Glutamatergic neuron (in vitro differentiated cells): ENCODE data around the gene IARS1. TPM values are rescaled to one million over a fixed set of nuclear protein-coding genes. Genes with fewer than 3 reads are reported as not detected.

ENCODE experiments used
- DNase-seq: peaks from one replicate; pipeline ENCODE4 v3.0.0; 2022
- H3K27ac Mint-ChIP-seq: one replicate; pipeline ENCODE4 v1.8.0; 2020; ENCODE audit warnings: mild to moderate bottlenecking, mixed read lengths, inconsistent platforms; ENCODE audit not compliant: unreplicated experiment
- H3K27me3 Mint-ChIP-seq: one replicate; pipeline ENCODE4 v1.8.0; 2020; ENCODE audit warnings: mild to moderate bottlenecking, moderate library complexity, mixed read lengths, inconsistent platforms; ENCODE audit not compliant: unreplicated experiment
- H3K36me3 Mint-ChIP-seq: one replicate; pipeline ENCODE4 v1.8.0; 2020; ENCODE audit warnings: mild to moderate bottlenecking, mixed read lengths, inconsistent platforms; ENCODE audit not compliant: unreplicated experiment
- H3K4me1 Mint-ChIP-seq: one replicate; pipeline ENCODE4 v1.8.0; 2020; ENCODE audit warnings: mild to moderate bottlenecking, low read depth, mixed read lengths, inconsistent platforms; ENCODE audit not compliant: unreplicated experiment
- H3K4me3 Mint-ChIP-seq: one replicate; pipeline ENCODE4 v1.8.0; 2020; ENCODE audit warnings: mild to moderate bottlenecking, mixed read lengths, inconsistent platforms; ENCODE audit not compliant: unreplicated experiment
- H3K9me3 Mint-ChIP-seq: one replicate; pipeline ENCODE4 v1.8.0; 2020; ENCODE audit warnings: mild to moderate bottlenecking, moderate library complexity, mixed read lengths, inconsistent platforms; ENCODE audit not compliant: unreplicated experiment
- CTCF ChIP-seq: fragments of 200-600 bp; sonication (generic); IDR thresholded peaks from one replicate; pipeline ENCODE4 v1.5.0; 2021; ENCODE audit not compliant: partially characterized antibody, unreplicated experiment
- total RNA-seq: library from RNA; stranded (reverse); fragmentation: NEBNext Ultra II Directional; extraction: Animal tissue kit (Norgen Biotek cat#: 25700); gene quantifications from one replicate; pipeline ENCODE4 v1.2.1, GENCODE V29; 2021; ENCODE audit not compliant: unreplicated experiment

IARS1 gene
- total RNA-seq, 1 donor from 2014 or later: 160 TPM

GRCh38 chr9:92332577-92333281 is 39.2 kb upstream of the IARS1 start:
- Mint-ChIP-seq H3K4me3 (no peak overlapping the region), H3K27me3 (peaks cover 2% of the 10 kb centered on the region), H3K4me1 (no peaks in the 10 kb centered on the region), H3K36me3 (no peaks in the 10 kb centered on the region), H3K27ac (no peak overlapping the region), H3K9me3 (no peaks in the 10 kb centered on the region)
- TF ChIP-seq CTCF: no peak
- no peak for DNase-seq

- Mint-ChIP-seq H3K27ac (no peak overlapping the region), H3K36me3 (no peaks in the 10 kb centered on the region), H3K9me3 (peaks cover 9% of the 10 kb centered on the region), H3K4me3 (no peak overlapping the region), H3K27me3 (peaks cover 7% of the 10 kb centered on the region), H3K4me1 (peaks cover 5% of the 10 kb centered on the region)
- TF ChIP-seq CTCF: no peak
- no peak for DNase-seq
Measured at GRCh38 chr9:92328225-92328624, 34.7 kb upstream of the IARS1 start.

GRCh38 chr9:92327283-92327850 is 33.9 kb upstream of the IARS1 start:
- H3K9me3 Mint-ChIP-seq: peaks cover 9% of the 10 kb centered on the region
- H3K4me1 Mint-ChIP-seq: peaks cover 5% of the 10 kb centered on the region
- no peak for TF ChIP-seq CTCF
- DNase-seq: no peak
- peaks cover 7% of the 10 kb centered on the region for H3K27me3 Mint-ChIP-seq
- H3K4me3 Mint-ChIP-seq: peak overlapping the region; percentile 100
- no peaks in the 10 kb centered on the region for H3K36me3 Mint-ChIP-seq
- no peak overlapping the region for H3K27ac Mint-ChIP-seq

GRCh38 chr9:92325991-92326500 is 32.5 kb upstream of the IARS1 start:
- H3K4me3 Mint-ChIP-seq: peak overlapping the region; percentile 100
- no peak for TF ChIP-seq CTCF
- peak overlapping the region; percentile 99 for H3K27ac Mint-ChIP-seq
- DNase-seq: no peak
- peaks cover 9% of the 10 kb centered on the region for H3K9me3 Mint-ChIP-seq
- peaks cover 5% of the 10 kb centered on the region for H3K4me1 Mint-ChIP-seq
- peaks cover 7% of the 10 kb centered on the region for H3K27me3 Mint-ChIP-seq
- H3K36me3 Mint-ChIP-seq: no peaks in the 10 kb centered on the region
